ENCODE results near the gene SLC5A9. TPM values are rescaled to one million over a fixed set of nuclear protein-coding genes. Genes with fewer than 3 reads are reported as not detected.

The SLC5A9 gene
- total RNA-seq, 1 experiment from 2014 or later, result not detected

DNA sequence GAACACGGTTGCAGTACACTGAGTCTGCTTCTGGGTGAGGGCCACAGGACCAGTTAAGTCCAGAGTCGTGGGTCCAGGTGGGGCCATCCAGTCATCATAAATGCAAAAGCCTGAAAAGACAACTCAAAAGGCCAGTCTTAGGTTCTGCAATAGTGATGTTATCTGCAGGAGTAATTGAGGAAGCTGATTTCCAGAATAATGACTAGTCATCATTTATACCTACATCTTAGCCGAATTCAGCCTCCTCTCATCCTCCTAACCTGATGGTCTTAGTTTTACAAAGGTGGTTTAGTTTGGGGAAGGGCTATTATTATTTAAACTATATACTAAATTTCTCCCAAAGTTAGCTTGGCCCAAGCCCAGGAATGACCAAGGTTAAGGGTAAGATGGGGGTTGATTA lies 23.5 kb upstream of the SLC5A9 start:
- peaks cover 2 to 3% of the 10 kb centered on the region in 2 experiments; a peak in 1 of 5 replicates for H3K9me3 Mint-ChIP-seq
- H3K18ac ChIP-seq (ENCODE audit: insufficient read length, low read depth, low read length), result no peak overlapping the region
- no peak overlapping the region for H3K27ac ChIP-seq (ENCODE audit: insufficient read length, low read depth, low read length)
- no peaks in the 10 kb centered on the region for H3K36me3 Mint-ChIP-seq (ENCODE audit: insufficient read depth in 1 of 3, low read depth in 3 of 3)
- no peak overlapping the region for H3K4me2 ChIP-seq (ENCODE audit: insufficient read depth, insufficient read length, low read length)
- H3K4me1 ChIP-seq (ENCODE audit: insufficient read depth, low read length), result no peaks in the 10 kb centered on the region
- H2AK5ac ChIP-seq (ENCODE audit: insufficient read length, low read length), result no peak overlapping the region
- H3K9me3 ChIP-seq (ENCODE audit: control insufficient read depth, low read depth, low read length), result no peaks in the 10 kb centered on the region
- no peak overlapping the region for H2AFZ ChIP-seq (ENCODE audit: low read length)
- H4K5ac ChIP-seq (ENCODE audit: insufficient read length, low read depth, low read length), result no peak overlapping the region
- no peak overlapping the region for H2BK12ac ChIP-seq (ENCODE audit: insufficient read length, low read depth, low read length)
- H2BK20ac ChIP-seq (ENCODE audit: low read depth, low read length, poor library complexity, severe bottlenecking), result no peak overlapping the region
- H3K56ac ChIP-seq (ENCODE audit: insufficient read length, low read depth, low read length), result no peak overlapping the region
- H3K4me1 Mint-ChIP-seq, result peaks cover 0 to 5% of the 10 kb centered on the region in 2 experiments; a peak in 2 of 4 replicates
- H2BK15ac ChIP-seq (ENCODE audit: low read depth, low read length), result no peak overlapping the region
- no peak overlapping the region for H3K4ac ChIP-seq (ENCODE audit: low read depth, low read length)
- H3K27me3 Mint-ChIP-seq (ENCODE audit: low read depth), result no peaks in the 10 kb centered on the region
- H3T11ph ChIP-seq (ENCODE audit: low read length), result no peak overlapping the region
- no peak overlapping the region for H2BK120ac ChIP-seq (ENCODE audit: low read depth, low read length, poor library complexity, severe bottlenecking)
- no peak for DNase-seq
- no peak overlapping the region for H4K91ac ChIP-seq (ENCODE audit: insufficient read length, low read depth, low read length)
- H3K14ac ChIP-seq (ENCODE audit: insufficient read depth, low read length), result no peak overlapping the region
- H3K23ac ChIP-seq (ENCODE audit: insufficient read length, low read depth, low read length), result no peak overlapping the region
- no peak overlapping the region for H2BK5ac ChIP-seq (ENCODE audit: insufficient read length, low read length)
- no peak overlapping the region for H4K8ac ChIP-seq (replicated peaks; ENCODE audit: insufficient read length, low read depth, low read length)
- no peaks in the 10 kb centered on the region for H3K23me2 ChIP-seq (ENCODE audit: insufficient read length, low read depth, low read length, poor library complexity, severe bottlenecking)
- no peaks in the 10 kb centered on the region for H3K27me3 ChIP-seq (ENCODE audit: insufficient read depth, low read length)
- no CpG with 5 or more reads among the region's 3 CpGs for WGBS (ENCODE audit: extremely low coverage, insufficient read length, low lambda C conversion rate)
- no peak overlapping the region for H3K9ac ChIP-seq (ENCODE audit: extremely low read depth, insufficient read length, low read length)
- TF ChIP-seq, protein P1, sequence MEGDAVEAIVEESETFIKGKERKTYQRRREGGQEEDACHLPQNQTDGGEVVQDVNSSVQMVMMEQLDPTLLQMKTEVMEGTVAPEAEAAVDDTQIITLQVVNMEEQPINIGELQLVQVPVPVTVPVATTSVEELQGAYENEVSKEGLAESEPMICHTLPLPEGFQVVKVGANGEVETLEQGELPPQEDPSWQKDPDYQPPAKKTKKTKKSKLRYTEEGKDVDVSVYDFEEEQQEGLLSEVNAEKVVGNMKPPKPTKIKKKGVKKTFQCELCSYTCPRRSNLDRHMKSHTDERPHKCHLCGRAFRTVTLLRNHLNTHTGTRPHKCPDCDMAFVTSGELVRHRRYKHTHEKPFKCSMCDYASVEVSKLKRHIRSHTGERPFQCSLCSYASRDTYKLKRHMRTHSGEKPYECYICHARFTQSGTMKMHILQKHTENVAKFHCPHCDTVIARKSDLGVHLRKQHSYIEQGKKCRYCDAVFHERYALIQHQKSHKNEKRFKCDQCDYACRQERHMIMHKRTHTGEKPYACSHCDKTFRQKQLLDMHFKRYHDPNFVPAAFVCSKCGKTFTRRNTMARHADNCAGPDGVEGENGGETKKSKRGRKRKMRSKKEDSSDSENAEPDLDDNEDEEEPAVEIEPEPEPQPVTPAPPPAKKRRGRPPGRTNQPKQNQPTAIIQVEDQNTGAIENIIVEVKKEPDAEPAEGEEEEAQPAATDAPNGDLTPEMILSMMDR (conservative IDR thresholded peaks at IDR 0.05), result no peak
- no peaks in the 10 kb centered on the region for H3K79me1 ChIP-seq (ENCODE audit: insufficient read depth, low read depth, low read length, poor library complexity, severe bottlenecking)
- H3K79me2 ChIP-seq (ENCODE audit: insufficient read depth, low read length), result no peaks in the 10 kb centered on the region
- H4K20me1 ChIP-seq (ENCODE audit: control insufficient read depth, insufficient read depth, insufficient read length), result no peaks in the 10 kb centered on the region
- H3K4me3 Mint-ChIP-seq, result no peak overlapping the region
- H3K27ac Mint-ChIP-seq, result no peak overlapping the region

Measured in H9 (cell line).